ENCODE results near the gene IL22.

- no peak for TF ChIP-seq MAX (IDR thresholded peaks at IDR 0.05)
- TF ChIP-seq EP300 (IDR thresholded peaks at IDR 0.05; ENCODE audit: borderline replicate concordance): no peak
- TF ChIP-seq CEBPB (IDR thresholded peaks at IDR 0.05): no peak
- no peak for TF ChIP-seq USF1 (IDR thresholded peaks at IDR 0.05)
- TF ChIP-seq REST (IDR thresholded peaks at IDR 0.05; ENCODE audit: low read depth): no peak
- no peak for TF ChIP-seq RAD21 (IDR thresholded peaks at IDR 0.05; ENCODE audit: low read depth)
- no peak for TF ChIP-seq CREB1 (IDR thresholded peaks at IDR 0.05; ENCODE audit: low read depth)
- no peak for TF ChIP-seq YY1 (IDR thresholded peaks at IDR 0.05; ENCODE audit: low read depth)
Observed at GRCh38 chr12:68247785-68248184, 5.6 kb downstream of the IL22 start.
